Sigmoid colon (tissue), 4 donors: Measurements from ENCODE around the gene KCND3.

Experiments
- POLR2AphosphoS5 ChIP-seq, 4 donors: sonication (generic); formaldehyde crosslinking; IDR thresholded peaks; one replicate each; pipeline ENCODE4 v1.6.1; 2017; ENCODE audit warnings: antibody characterized with exemption in 4 of 4
- TF ChIP-seq, protein P1 (sequence below), 4 experiments: fragments of 450-650 bp in 3 of 4; fragments of 200-600 bp in 1 of 4; IDR thresholded peaks; one replicate each; pipeline ENCODE4 v1.5.1; 2016 to 2019; ENCODE audit warnings: antibody characterized with exemption in 4 of 4, mild to moderate bottlenecking in 3 of 4, moderate library complexity in 2 of 4

DNA sequence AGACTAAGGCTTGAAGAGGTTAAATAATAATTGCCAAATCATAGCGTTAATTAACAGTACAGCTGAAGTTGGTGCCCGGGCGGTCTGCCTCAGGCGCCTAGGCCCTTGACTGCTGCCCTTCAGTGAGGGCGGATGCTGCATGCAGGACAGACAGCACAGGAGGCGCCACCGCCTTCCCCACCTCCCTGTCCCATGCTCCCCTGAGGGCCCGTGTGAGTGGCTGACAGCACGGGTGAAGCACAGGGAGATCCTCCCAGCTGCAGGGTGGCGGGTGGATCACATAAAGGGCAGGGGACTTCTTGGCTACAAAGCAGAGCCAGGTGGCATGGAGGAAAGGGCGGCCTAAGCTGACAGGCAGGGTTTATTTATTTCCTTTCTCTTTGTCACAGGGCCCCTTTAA lies 184.7 kb downstream of the KCND3 start:
- TF ChIP-seq, protein P1, sequence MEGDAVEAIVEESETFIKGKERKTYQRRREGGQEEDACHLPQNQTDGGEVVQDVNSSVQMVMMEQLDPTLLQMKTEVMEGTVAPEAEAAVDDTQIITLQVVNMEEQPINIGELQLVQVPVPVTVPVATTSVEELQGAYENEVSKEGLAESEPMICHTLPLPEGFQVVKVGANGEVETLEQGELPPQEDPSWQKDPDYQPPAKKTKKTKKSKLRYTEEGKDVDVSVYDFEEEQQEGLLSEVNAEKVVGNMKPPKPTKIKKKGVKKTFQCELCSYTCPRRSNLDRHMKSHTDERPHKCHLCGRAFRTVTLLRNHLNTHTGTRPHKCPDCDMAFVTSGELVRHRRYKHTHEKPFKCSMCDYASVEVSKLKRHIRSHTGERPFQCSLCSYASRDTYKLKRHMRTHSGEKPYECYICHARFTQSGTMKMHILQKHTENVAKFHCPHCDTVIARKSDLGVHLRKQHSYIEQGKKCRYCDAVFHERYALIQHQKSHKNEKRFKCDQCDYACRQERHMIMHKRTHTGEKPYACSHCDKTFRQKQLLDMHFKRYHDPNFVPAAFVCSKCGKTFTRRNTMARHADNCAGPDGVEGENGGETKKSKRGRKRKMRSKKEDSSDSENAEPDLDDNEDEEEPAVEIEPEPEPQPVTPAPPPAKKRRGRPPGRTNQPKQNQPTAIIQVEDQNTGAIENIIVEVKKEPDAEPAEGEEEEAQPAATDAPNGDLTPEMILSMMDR (IDR thresholded peaks at IDR 0.05) = no peak
- no peak for TF ChIP-seq POLR2AphosphoS5 (IDR thresholded peaks at IDR 0.05)
